Transverse colon (tissue), 3 donors: ENCODE data around the gene GPR162.

ENCODE experiments used
- POLR2A ChIP-seq: fragments of 450-650 bp; IDR thresholded peaks from one replicate; pipeline ENCODE4 v1.6.1; 2016; ENCODE audit warnings: antibody characterized with exemption, mild to moderate bottlenecking, moderate library complexity
- TF ChIP-seq, protein P1 (sequence below), 5 experiments: fragments of 200-600 bp in 3 of 5; fragments of 450-650 bp in 2 of 5; sonication (generic) in 3 of 5; IDR thresholded peaks; 1 replicate in 2 of 5; 2 replicates in 3 of 5; pipeline ENCODE4 v1.5.1; 2016 to 2017; ENCODE audit warnings: antibody characterized with exemption in 5 of 5, inconsistent platforms in 3 of 5, mild to moderate bottlenecking in 2 of 5, moderate library complexity in 1 of 5

DNA sequence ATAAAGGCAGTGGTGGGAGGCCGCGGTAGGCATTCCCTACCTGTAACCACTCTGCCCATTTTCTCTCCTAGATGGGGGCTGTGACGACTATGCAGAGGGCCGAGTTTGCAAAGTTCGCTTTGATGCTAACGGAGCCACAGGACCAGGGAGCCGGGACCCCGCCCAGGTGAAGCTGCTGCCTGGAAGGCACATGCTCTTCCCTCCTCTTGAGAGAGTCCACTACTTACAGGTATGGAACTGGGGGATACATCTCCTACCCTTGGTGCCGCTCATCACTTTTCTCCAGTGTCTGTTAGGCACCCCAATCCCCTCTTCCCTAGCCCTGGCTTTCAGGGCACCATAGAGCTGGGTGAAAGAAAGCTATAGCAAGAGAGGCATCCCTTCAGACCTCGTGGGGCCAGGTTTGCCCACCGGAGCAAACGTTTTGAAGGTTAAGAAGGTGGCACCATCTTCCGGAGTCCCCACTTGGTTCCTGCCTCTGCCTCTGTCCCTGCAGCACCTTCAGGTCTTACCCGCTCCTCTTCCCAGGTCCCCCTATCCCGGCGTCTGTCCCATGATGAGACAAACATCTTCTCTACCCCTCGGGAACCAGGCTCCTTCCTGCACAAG lies 4.6 kb downstream of the GPR162 start:
- TF ChIP-seq, protein P1, sequence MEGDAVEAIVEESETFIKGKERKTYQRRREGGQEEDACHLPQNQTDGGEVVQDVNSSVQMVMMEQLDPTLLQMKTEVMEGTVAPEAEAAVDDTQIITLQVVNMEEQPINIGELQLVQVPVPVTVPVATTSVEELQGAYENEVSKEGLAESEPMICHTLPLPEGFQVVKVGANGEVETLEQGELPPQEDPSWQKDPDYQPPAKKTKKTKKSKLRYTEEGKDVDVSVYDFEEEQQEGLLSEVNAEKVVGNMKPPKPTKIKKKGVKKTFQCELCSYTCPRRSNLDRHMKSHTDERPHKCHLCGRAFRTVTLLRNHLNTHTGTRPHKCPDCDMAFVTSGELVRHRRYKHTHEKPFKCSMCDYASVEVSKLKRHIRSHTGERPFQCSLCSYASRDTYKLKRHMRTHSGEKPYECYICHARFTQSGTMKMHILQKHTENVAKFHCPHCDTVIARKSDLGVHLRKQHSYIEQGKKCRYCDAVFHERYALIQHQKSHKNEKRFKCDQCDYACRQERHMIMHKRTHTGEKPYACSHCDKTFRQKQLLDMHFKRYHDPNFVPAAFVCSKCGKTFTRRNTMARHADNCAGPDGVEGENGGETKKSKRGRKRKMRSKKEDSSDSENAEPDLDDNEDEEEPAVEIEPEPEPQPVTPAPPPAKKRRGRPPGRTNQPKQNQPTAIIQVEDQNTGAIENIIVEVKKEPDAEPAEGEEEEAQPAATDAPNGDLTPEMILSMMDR (IDR thresholded peaks at IDR 0.05): no peak
- TF ChIP-seq POLR2A: no peak
